ENCODE data around the gene CGB7.

CGB7 gene

DNA sequence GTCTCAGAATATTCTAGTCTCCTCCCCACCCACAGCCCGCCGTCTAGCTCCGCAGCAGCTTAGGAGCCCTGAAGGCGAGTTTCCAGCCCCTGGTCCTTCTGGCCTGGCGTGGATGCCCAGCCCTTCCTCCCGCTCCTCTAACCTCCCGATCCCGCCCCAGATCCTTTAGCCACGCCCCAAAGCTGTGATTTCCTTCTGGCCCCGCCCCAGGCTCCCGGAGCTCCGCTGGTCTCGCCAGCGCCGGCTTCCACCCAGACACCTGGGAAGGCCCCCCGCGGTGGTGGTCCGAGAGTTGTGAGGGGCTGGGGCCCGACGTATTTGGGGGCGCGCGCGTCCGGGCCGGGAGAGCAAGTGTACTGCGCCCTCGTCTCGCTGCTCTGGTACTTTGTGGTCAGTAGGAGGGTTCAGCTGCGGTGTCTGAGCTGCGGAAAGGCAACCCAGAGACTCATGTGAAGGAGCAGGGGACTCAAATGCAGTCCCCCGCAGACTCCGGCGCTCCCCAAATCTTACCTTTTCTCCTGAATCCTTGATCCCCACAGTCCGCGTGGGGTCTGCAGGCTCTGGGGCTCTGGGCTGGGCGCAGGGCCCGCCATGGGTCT is at the start of gene CGB7:
TSS of gene CGB7 (minus strand) at position 114 of the 599 bp plus-strand sequence. CDS start 2,374 bp downstream, outside the sequence.
- peak; percentile 47 for DNase-seq (ENCODE audit: low read depth)
- peak within 1 kb of the TSS; percentile 57 for H3K4me3 ChIP-seq (replicated peaks; ENCODE audit: low read depth, low read length)
- TF ChIP-seq CTCF (IDR thresholded peaks at IDR 0.05; ENCODE audit: low read length, missing control alignments) = no peak

DNA sequence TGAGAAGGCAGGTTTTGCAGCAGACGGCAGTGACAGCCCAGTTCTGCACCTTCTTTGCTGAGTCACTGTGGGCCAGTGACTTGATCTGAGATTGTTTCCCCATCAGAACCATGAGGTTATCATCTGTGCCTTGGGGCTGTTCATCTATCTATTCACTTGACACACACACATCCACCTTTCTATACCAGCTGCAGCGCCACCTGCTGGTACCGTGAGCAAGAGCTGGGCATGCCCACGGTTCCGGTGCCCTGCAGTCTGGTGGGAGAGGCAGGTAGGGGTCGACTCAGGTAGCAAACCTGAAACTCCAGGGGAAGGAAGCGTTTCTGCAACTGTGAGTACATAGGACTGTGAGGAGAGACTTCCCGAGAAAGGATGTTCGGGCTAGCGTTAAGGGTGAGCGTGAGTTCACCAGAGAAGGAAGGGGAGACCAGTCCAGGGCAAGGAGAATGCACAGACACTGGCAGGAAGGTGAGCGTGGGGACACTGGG is 49.1 kb upstream of the CGB7 start:
- TF ChIP-seq CTCF (IDR thresholded peaks at IDR 0.05; ENCODE audit: low read length, missing control alignments) = peak; percentile 86
- DNase-seq (ENCODE audit: low read depth) = peak; percentile 58

GRCh38 chr19:49104229-49104864 is 46.8 kb upstream of the CGB7 start:
- H3K4me3 ChIP-seq (replicated peaks; ENCODE audit: low read depth, low read length) = no peak overlapping the region
- TF ChIP-seq CTCF (IDR thresholded peaks at IDR 0.05; ENCODE audit: low read length, missing control alignments) = no peak
- no peak for DNase-seq (ENCODE audit: low read depth)

More for the DNA sequence above, 49.1 kb upstream of the CGB7 start:
- H3K4me3 ChIP-seq (replicated peaks; ENCODE audit: low read depth, low read length) = no peak overlapping the region

GRCh38 chr19:49103331-49104085 is 46.0 kb upstream of the CGB7 start:
- no peak for TF ChIP-seq CTCF (IDR thresholded peaks at IDR 0.05; ENCODE audit: low read length, missing control alignments)
- DNase-seq (ENCODE audit: low read depth) = no peak
- H3K4me3 ChIP-seq (replicated peaks; ENCODE audit: low read depth, low read length) = no peak overlapping the region

DNA sequence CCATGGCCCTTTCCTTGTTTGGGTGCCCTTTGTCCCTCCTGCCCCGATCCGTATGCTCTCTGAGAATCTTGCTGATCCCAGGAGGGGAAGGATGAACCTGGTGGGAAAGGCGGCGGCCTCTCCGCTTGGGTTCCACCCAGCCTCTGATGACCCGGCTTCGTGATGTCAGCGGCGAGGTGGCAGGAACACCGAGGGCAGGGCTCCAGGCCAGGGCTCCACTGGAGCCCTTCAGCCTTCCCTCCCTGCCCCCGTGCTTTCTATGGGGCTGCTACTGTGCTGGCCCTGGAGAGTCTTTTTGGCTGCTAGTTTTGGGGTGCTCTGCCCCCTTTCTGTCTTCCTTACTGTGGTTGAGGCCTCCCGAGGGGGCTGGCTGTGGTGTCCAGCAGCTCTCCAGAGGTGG is 44.8 kb upstream of the CGB7 start:
- no peak for TF ChIP-seq CTCF (IDR thresholded peaks at IDR 0.05; ENCODE audit: low read length, missing control alignments)
- DNase-seq (ENCODE audit: low read depth) = no peak
- H3K4me3 ChIP-seq (replicated peaks; ENCODE audit: low read depth, low read length) = no peak overlapping the region

- DNase-seq (ENCODE audit: low read depth) = no peak
- no peak overlapping the region for H3K4me3 ChIP-seq (replicated peaks; ENCODE audit: low read depth, low read length)
- no peak for TF ChIP-seq CTCF (IDR thresholded peaks at IDR 0.05; ENCODE audit: low read length, missing control alignments)
Observed at GRCh38 chr19:49101160-49101559, 43.6 kb upstream of the CGB7 start.
